ENCODE data around the gene CLDN9.

The CLDN9 gene

DNA sequence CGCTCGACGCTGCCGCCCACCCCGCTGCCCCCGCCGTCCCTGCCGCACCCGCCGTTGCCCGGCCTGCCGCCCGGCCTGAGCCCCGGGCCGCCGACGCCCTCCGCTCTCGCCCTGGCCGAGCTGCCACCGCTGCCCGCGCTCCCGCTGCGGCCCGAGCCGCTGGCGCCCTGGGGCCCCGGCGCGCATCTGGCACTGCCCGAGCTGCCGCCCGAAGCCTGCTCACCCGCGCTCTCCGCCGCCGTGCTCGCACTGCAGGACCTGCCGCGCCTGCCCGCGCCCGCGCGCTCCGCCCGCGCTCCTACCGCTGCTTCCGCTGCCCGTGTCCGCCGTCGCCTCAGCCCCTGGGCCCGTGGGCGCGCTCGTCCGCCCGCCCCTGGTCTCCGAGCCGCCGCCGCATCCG is 8.4 kb upstream of the CLDN9 start:
- no peak overlapping the region for H3K4me3 ChIP-seq (ENCODE audit: low read depth, low read length)
- DNase-seq (ENCODE audit: low read depth) = peak; percentile 56
- TF ChIP-seq, protein P1, sequence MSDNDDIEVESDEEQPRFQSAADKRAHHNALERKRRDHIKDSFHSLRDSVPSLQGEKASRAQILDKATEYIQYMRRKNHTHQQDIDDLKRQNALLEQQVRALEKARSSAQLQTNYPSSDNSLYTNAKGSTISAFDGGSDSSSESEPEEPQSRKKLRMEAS (IDR thresholded peaks at IDR 0.05; ENCODE audit: low read depth, low read length) = no peak
- TF ChIP-seq MYC (IDR thresholded peaks at IDR 0.05; ENCODE audit: low read depth, low read length) (no peak), POLR2A (IDR thresholded peaks at IDR 0.05; ENCODE audit: extremely low read depth, insufficient read length) (no peak)

DNA sequence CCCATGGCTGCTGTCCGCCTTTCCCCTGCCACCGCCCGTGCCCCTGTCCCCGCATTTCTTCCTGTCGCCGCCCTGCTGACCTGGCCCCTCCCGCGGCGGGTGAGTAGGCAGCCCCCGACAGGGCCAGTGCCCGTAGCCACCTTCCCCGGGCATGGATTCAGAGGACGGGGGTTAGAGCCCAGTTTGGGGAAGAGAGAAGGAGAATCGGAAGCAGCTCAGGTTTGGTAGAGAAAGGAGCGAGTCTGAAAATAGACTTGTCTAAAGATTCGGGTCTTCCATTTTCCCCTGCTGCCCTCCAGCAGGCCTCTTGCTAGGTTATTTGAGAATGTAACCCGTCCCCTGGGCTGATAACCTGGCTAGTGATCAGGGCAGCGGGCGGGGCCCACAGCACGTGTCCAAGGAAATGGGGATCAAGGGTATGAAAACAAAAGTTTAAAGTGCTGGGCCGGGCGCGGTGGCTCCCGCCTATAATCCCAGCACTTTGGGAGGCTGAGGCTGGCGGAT is 7.9 kb upstream of the CLDN9 start:
- peak overlapping the region; percentile 56 for H3K4me3 ChIP-seq (ENCODE audit: low read depth, low read length)
- TF ChIP-seq, protein P1 (IDR thresholded peaks at IDR 0.05; ENCODE audit: low read depth, low read length) = no peak
- no peak for TF ChIP-seq POLR2A (IDR thresholded peaks at IDR 0.05; ENCODE audit: extremely low read depth, insufficient read length)
- TF ChIP-seq, protein P2, sequence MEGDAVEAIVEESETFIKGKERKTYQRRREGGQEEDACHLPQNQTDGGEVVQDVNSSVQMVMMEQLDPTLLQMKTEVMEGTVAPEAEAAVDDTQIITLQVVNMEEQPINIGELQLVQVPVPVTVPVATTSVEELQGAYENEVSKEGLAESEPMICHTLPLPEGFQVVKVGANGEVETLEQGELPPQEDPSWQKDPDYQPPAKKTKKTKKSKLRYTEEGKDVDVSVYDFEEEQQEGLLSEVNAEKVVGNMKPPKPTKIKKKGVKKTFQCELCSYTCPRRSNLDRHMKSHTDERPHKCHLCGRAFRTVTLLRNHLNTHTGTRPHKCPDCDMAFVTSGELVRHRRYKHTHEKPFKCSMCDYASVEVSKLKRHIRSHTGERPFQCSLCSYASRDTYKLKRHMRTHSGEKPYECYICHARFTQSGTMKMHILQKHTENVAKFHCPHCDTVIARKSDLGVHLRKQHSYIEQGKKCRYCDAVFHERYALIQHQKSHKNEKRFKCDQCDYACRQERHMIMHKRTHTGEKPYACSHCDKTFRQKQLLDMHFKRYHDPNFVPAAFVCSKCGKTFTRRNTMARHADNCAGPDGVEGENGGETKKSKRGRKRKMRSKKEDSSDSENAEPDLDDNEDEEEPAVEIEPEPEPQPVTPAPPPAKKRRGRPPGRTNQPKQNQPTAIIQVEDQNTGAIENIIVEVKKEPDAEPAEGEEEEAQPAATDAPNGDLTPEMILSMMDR (IDR thresholded peaks at IDR 0.05; ENCODE audit: low read depth, low read length) = no peak
- TF ChIP-seq MYC (IDR thresholded peaks at IDR 0.05; ENCODE audit: low read depth, low read length) = no peak
- DNase-seq (ENCODE audit: low read depth) = peak; percentile 57

DNA sequence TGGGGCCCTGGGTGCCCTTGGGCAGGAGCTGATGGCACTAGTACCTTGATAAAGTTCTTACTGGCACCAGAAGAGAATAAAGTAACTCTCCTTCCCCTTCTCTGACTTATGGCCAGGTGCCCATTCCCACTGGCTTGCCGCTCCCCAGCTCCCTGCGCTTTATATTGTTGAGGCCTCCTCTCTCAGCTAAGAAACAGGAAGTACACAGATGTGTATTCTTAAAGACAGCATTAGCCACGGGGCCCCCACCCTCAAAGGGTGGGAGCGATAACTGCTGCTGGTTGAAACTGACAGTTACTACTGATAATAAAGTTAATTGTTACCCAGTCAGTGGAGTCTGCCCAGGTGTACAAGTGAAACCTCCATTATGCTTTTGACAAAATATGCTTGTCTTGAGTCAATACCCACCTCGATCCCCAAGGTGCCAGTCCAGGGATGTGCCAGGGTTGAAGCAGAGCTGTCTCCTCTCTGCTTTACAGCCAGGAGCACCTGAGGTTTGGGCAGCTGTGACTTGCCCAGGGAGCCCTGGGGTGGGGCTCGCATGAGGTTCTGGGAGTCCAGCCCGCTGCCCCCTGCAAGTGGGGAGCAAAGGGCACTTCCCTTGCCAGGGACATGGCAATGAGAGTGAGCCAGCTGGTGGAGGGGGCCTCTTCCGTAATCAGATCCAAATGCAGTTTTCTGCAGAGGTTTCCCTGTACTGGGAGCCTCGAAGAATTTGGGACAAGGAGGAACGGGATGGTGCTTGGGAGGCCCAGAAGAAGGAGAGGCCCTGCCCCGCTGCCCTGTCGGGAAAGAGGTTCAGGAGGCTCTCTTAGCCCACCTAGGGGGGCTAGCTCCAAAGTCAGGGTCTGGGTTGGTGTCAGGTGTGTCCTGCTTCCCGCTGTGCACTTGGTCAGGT is 5.4 kb upstream of the CLDN9 start:
- DNase-seq (ENCODE audit: low read depth) = peak; percentile 77

DNA sequence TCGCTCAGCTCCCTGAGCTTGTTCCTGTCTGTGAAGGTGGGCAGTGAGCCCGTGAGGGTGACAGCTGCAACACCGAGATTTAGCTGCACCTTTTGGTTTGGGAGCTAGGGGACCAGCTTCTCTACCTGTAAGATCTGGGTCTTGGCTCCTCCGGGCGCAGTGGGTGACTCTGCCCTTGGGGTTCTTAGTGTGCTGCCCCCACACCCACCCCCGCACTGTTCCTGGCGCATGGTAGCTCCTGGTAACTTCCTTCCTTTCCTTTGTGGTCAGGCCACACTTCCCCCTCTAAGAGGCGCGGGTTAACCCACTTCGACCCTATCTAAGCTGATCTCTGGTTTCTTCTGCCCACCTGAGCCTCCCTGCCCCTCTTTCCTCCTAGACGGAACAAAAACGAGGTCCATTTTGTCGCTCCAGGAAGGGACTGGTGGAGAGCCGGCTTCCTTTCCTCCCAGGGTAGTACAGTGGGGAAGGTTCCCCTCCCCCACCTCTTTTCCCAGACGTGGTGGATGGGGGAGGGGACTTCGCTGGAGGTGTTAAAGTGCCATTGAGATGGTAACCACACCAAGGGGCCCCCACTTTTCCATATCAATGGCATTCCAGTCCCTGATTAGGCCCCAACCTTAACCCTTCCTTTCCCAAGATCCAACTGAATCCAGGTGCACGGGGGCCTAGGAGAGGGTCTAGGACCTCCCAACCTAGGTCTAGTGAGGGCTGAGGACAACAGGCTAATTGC is 4.6 kb upstream of the CLDN9 start:
- DNase-seq (ENCODE audit: low read depth) = peak; percentile 88
- peak overlapping the region; percentile 27 for H3K4me3 ChIP-seq (ENCODE audit: low read depth, low read length)
- TF ChIP-seq, protein P2 (IDR thresholded peaks at IDR 0.05; ENCODE audit: low read depth, low read length) = no peak
- TF ChIP-seq, protein P1 (IDR thresholded peaks at IDR 0.05; ENCODE audit: low read depth, low read length) = peak; percentile 71; the same call in 1 of the 2 replicates
- TF ChIP-seq POLR2A (IDR thresholded peaks at IDR 0.05; ENCODE audit: extremely low read depth, insufficient read length) (no peak), MYC (IDR thresholded peaks at IDR 0.05; ENCODE audit: low read depth, low read length) (peak; percentile 82)

More for the DNA sequence above, 5.4 kb upstream of the CLDN9 start:
- TF ChIP-seq, protein P2 (IDR thresholded peaks at IDR 0.05; ENCODE audit: low read depth, low read length) = no peak
- TF ChIP-seq, protein P1 (IDR thresholded peaks at IDR 0.05; ENCODE audit: low read depth, low read length) = no peak
- TF ChIP-seq POLR2A (IDR thresholded peaks at IDR 0.05; ENCODE audit: extremely low read depth, insufficient read length) (no peak), MYC (IDR thresholded peaks at IDR 0.05; ENCODE audit: low read depth, low read length) (no peak)
- peak overlapping the region; percentile 27 for H3K4me3 ChIP-seq (ENCODE audit: low read depth, low read length)

DNA sequence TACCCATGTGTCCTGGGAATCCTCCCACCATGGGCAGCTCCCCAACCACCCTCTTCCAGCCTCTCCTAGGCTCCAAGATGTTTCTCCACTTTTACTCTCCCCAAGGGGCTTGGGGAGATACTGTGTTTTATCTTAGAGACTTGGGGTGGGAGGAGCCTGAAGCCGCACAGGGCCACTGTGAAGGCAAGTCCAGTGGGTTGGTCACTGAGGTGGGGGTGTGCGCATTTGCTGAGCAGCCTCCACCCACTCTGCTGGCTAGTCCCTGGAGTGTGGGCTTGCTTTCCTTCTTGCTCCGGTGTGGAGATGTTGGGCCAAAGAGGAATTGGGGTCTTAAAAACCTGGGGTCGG is 4.1 kb upstream of the CLDN9 start:
- TF ChIP-seq POLR2A (IDR thresholded peaks at IDR 0.05; ENCODE audit: extremely low read depth, insufficient read length) = no peak
- TF ChIP-seq MYC (IDR thresholded peaks at IDR 0.05; ENCODE audit: low read depth, low read length) = no peak
- TF ChIP-seq, protein P2 (IDR thresholded peaks at IDR 0.05; ENCODE audit: low read depth, low read length) = no peak
- TF ChIP-seq, protein P1 (IDR thresholded peaks at IDR 0.05; ENCODE audit: low read depth, low read length) = no peak
- peak; percentile 41 for DNase-seq (ENCODE audit: low read depth)
- no peak overlapping the region for H3K4me3 ChIP-seq (ENCODE audit: low read depth, low read length)
